Nephron (organoid): ENCODE data around the gene DMBX1.

Source experiments
- H3K27ac Mint-ChIP-seq, 3 experiments: 2 replicates each; pipeline ENCODE4 v1.8.0; 2020; ENCODE audit warnings: mixed read lengths in 3 of 3, mild to moderate bottlenecking in 2 of 3, moderate library complexity in 1 of 3
- H3K27me3 Mint-ChIP-seq: 2 replicates; pipeline ENCODE4 v1.8.0; 2021; ENCODE audit warnings: low read depth, mild to moderate bottlenecking, moderate library complexity, mixed read lengths
- H3K36me3 Mint-ChIP-seq: 2 replicates; pipeline ENCODE4 v1.8.0; 2020; ENCODE audit warnings: low read depth, mixed read lengths
- H3K4me1 Mint-ChIP-seq: 2 replicates; pipeline ENCODE4 v1.8.0; 2020; ENCODE audit warnings: mixed read lengths
- H3K4me3 Mint-ChIP-seq, 3 experiments: 2 replicates each; pipeline ENCODE4 v1.8.0; 2020; ENCODE audit warnings: mild to moderate bottlenecking in 3 of 3, mixed read lengths in 3 of 3, moderate library complexity in 2 of 3
- H3K9me3 Mint-ChIP-seq: 2 replicates; pipeline ENCODE4 v1.8.0; 2020; ENCODE audit warnings: mixed read lengths
- TF ChIP-seq, protein P1 (sequence below), 3 experiments: fragments of 200-600 bp; sonication (generic); IDR thresholded peaks; one replicate each; pipeline ENCODE4 v1.5.0; 2021; ENCODE audit warnings: antibody characterized with exemption in 3 of 3; ENCODE audit not compliant: unreplicated experiment in 3 of 3

The DMBX1 gene

DNA sequence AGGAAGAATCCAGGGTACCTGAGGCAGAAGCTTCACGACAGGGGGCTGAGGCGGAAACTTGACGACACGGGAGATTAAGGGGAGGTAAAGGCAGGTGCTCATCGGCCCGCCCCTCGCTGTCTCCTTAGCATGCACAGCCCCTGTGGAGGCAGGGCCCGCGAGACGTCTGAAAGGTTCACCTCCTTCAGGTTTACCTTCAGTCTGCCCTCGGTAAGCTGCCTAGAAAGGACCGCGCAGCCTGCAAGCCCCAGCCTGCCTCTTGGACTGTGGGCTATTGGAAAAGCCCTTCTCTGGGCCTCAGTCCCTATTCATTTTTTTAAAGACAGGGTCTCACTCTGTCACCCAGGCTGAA lies 33.3 kb downstream of the DMBX1 start:
- H3K4me3 Mint-ChIP-seq, result no peak overlapping the region
- no peaks in the 10 kb centered on the region for H3K36me3 Mint-ChIP-seq
- H3K27ac Mint-ChIP-seq, result no peak overlapping the region

DNA sequence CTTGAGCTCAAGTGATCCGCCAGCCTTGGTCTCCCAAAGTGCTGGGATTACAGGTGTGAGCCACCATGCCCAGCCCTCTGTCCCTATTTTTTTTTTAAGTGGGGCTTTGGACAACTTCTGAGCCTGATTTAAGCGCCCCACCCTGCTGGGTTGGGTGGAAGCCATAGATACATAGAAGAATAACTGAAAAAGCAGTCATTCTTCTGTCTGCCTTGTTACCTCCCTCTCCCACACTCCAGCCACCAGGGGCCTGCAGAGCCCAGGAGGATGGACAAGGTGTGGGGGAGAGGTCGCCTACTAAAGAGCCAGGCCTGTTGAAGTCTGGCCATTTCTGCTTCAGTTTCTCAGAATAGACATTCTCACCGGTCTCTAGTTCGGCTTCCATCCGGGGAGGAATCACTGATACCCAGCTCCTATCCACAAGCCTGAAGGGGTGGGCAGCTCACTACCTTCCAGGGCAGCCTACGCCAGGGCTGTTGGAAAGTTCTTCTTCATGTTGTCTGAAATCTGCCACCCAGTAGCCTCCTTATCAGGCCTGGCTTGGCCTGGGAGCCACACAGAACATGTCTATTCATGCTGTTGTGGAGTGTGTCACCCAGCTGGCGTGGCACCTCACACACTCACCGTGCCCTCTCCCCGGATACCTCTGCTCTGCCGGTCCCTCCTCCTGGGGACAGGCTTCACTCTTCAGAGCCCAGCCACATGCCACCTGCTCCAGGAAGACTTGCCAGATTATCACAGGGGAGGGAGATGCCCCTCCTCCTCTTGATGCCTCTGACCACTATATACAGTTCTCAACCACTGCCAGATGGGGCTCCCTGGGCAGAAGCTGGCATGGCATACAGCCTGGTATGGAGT lies 34.1 kb downstream of the DMBX1 start:
- TF ChIP-seq, protein P1, sequence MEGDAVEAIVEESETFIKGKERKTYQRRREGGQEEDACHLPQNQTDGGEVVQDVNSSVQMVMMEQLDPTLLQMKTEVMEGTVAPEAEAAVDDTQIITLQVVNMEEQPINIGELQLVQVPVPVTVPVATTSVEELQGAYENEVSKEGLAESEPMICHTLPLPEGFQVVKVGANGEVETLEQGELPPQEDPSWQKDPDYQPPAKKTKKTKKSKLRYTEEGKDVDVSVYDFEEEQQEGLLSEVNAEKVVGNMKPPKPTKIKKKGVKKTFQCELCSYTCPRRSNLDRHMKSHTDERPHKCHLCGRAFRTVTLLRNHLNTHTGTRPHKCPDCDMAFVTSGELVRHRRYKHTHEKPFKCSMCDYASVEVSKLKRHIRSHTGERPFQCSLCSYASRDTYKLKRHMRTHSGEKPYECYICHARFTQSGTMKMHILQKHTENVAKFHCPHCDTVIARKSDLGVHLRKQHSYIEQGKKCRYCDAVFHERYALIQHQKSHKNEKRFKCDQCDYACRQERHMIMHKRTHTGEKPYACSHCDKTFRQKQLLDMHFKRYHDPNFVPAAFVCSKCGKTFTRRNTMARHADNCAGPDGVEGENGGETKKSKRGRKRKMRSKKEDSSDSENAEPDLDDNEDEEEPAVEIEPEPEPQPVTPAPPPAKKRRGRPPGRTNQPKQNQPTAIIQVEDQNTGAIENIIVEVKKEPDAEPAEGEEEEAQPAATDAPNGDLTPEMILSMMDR (IDR thresholded peaks at IDR 0.05; ENCODE audit: unreplicated experiment in 3 of 3), result no peak
- H3K4me1 Mint-ChIP-seq, result peaks cover 43% of the 10 kb centered on the region
- H3K36me3 Mint-ChIP-seq, result no peaks in the 10 kb centered on the region
- H3K9me3 Mint-ChIP-seq, result no peaks in the 10 kb centered on the region
- H3K4me3 Mint-ChIP-seq, result no peak overlapping the region
- H3K27ac Mint-ChIP-seq, result no peak overlapping the region
- H3K27me3 Mint-ChIP-seq, result peaks cover 85% of the 10 kb centered on the region

More for the DNA sequence above, 33.3 kb downstream of the DMBX1 start:
- no peaks in the 10 kb centered on the region for H3K9me3 Mint-ChIP-seq
- peaks cover 41% of the 10 kb centered on the region for H3K4me1 Mint-ChIP-seq
- TF ChIP-seq, protein P1 (IDR thresholded peaks at IDR 0.05; ENCODE audit: unreplicated experiment in 3 of 3), result no peak
- peaks cover 84% of the 10 kb centered on the region for H3K27me3 Mint-ChIP-seq

DNA sequence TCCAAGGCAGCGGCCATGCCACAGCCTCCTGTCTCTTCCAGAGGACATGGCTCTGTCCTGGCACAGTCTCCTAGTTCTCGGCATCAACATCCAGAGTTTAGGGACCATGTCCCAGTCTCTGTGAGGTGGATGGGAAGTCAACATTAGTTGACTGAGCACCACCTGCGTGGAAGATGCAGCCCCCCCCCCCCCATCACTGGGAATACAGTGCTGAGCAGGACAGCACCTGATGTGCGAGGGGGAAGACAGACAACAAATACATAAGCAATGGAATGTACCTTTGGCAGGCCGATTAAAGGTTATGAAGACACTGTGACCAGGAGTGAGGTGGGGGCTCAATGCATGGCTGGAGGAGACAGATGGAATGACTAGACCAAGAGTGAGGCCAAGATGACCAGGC lies 35.2 kb downstream of the DMBX1 start:
- Mint-ChIP-seq H3K27ac (no peak overlapping the region), H3K4me3 (no peak overlapping the region), H3K27me3 (peaks cover 86% of the 10 kb centered on the region), H3K4me1 (peaks cover 43% of the 10 kb centered on the region), H3K36me3 (no peaks in the 10 kb centered on the region), H3K9me3 (no peaks in the 10 kb centered on the region)
- TF ChIP-seq, protein P1 (IDR thresholded peaks at IDR 0.05; ENCODE audit: unreplicated experiment in 3 of 3), result no peak

DNA sequence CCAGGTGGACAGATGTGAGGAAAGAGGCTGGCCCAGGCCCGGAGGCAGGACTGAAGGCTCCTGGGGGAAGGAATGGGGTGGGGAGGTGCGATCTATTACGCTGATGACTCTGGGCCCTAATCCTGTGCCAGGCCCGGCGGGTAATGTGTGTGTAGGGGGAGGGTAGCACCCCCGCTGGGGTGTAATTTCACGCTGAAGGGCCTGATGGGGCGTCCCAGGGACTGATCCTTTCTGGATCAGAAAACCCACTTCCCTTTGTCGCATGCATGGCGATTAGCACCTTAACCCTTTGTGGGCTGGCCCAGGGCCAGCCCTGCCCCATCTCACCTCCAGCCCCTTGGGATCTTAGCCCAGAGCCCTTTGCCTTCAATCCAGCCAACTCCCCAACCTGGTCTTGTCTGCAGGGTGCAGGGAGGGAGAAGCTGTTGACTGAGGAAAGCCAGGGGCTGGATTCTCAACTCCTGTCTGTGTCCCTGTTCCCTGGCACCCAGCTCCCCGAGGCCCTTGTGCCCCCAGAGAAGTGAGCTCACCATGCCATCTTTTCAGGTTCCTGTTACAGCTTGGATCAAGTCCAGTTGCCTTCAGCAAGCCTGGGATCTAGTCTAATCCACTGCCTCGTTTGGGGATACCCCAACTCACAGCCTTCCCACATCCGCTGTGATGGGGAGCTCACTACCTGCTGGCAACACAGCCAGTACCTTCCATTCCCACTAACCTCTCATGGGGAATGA lies 35.8 kb downstream of the DMBX1 start:
- no peaks in the 10 kb centered on the region for H3K36me3 Mint-ChIP-seq
- peaks cover 88% of the 10 kb centered on the region for H3K27me3 Mint-ChIP-seq
- peaks cover 39% of the 10 kb centered on the region for H3K4me1 Mint-ChIP-seq
- no peaks in the 10 kb centered on the region for H3K9me3 Mint-ChIP-seq
- no peak overlapping the region for H3K27ac Mint-ChIP-seq
- H3K4me3 Mint-ChIP-seq, result no peak overlapping the region
- TF ChIP-seq, protein P1 (IDR thresholded peaks at IDR 0.05; ENCODE audit: unreplicated experiment in 3 of 3), result no peak

DNA sequence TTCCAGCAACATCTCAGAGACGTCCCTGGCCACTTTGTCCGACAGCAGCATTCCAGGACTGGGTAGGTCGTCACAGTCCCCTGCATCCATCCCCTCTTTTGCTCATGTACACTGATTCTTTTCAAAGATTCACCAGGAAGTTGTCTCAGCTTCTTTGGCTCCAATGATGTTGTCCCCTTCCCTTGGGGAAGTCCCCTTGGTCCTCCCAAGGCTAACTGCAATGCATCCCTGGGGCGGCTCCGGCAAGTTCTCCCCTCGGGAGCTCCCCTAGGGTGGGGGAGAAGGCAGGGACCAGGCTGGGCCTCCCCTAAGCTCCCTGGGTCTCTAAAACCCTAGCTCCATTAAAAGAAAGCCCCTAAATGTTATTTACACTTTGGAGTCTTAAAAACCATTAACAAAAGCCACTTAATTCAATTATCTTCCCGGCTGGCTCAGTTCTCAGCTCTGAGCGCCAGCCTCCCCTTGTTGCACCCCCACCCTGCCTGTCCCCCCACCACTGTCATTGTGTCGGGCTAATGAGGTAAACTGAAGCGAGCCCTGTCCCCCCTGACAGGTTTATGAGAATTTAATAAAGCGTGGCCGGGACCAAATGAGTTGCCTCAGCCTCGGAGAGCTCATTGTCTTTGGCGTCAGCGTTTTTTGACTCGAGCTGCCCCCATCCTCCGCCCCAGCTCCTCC lies 36.5 kb downstream of the DMBX1 start:
- Mint-ChIP-seq H3K4me1 (peaks cover 35% of the 10 kb centered on the region), H3K27me3 (peaks cover 93% of the 10 kb centered on the region), H3K27ac (no peak overlapping the region), H3K9me3 (no peaks in the 10 kb centered on the region), H3K4me3 (no peak overlapping the region), H3K36me3 (no peaks in the 10 kb centered on the region)
- TF ChIP-seq, protein P1 (IDR thresholded peaks at IDR 0.05; ENCODE audit: unreplicated experiment in 3 of 3), result no peak
